Measurements from ENCODE around the gene NFYA. TPM values are rescaled to one million over a fixed set of nuclear protein-coding genes. Genes with fewer than 3 reads are reported as not detected.

Gene NFYA
- total RNA-seq, 4 donors from 2014 or later: 16.3 to 25.9 (median 21.1) TPM

DNA sequence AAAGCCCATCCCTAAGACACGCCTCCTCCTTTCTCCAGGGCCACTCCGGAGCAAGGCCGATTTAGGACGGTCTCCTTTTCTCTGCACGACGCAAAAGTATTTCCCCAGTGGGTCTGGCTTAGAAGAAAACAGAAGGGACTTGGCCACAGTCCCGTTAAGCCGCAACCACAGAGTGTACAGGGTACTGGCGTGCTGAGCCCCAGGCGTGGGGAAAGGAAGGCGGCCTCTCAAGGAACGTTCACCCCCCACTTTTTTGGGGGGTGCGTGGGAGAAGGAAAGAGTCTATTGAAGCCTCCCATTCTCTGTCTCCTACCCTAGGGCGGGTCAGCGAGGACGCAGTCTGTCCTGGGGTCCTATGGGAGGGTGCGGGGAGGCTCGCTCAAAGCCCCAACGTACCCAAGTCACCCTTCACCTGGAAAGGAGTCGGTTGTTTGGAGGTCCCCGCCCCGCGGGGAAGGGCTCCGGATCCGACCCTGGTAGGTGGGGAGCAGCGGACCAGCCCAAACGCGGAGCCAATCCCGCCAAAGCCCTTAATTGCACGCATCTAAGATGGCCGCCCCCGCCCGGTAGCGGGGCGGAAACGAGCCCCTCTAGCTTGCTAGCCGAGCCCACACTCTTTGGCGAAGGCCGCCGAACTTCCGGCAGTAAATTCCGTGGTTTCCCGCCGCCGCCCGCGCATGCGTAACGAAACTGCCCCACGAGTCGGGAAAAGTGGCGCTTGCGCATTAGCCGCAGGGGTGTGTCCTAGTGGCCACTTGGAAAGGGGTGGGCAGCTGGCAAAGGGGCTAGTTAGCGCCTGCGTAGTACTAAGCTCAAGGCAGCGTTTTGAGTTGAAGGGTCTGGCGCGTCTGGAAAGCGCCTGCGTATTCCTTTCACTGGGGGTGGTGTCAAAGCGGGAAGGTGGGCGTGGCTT, 595 bp upstream of the NFYA start, which contains the start of gene OARD1:
Gene OARD1, minus strand, starts transcription at position 434 of the 913 bp plus-strand sequence. CDS start 722 bp downstream, outside the sequence.
- TF ChIP-seq, protein P1, sequence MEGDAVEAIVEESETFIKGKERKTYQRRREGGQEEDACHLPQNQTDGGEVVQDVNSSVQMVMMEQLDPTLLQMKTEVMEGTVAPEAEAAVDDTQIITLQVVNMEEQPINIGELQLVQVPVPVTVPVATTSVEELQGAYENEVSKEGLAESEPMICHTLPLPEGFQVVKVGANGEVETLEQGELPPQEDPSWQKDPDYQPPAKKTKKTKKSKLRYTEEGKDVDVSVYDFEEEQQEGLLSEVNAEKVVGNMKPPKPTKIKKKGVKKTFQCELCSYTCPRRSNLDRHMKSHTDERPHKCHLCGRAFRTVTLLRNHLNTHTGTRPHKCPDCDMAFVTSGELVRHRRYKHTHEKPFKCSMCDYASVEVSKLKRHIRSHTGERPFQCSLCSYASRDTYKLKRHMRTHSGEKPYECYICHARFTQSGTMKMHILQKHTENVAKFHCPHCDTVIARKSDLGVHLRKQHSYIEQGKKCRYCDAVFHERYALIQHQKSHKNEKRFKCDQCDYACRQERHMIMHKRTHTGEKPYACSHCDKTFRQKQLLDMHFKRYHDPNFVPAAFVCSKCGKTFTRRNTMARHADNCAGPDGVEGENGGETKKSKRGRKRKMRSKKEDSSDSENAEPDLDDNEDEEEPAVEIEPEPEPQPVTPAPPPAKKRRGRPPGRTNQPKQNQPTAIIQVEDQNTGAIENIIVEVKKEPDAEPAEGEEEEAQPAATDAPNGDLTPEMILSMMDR (IDR thresholded peaks at IDR 0.05): no peak
- peak; percentile 88 for ATAC-seq (ENCODE audit: low FRiP score)
- peak; percentile 98 for DNase-seq (ENCODE audit: low spot score)

DNA sequence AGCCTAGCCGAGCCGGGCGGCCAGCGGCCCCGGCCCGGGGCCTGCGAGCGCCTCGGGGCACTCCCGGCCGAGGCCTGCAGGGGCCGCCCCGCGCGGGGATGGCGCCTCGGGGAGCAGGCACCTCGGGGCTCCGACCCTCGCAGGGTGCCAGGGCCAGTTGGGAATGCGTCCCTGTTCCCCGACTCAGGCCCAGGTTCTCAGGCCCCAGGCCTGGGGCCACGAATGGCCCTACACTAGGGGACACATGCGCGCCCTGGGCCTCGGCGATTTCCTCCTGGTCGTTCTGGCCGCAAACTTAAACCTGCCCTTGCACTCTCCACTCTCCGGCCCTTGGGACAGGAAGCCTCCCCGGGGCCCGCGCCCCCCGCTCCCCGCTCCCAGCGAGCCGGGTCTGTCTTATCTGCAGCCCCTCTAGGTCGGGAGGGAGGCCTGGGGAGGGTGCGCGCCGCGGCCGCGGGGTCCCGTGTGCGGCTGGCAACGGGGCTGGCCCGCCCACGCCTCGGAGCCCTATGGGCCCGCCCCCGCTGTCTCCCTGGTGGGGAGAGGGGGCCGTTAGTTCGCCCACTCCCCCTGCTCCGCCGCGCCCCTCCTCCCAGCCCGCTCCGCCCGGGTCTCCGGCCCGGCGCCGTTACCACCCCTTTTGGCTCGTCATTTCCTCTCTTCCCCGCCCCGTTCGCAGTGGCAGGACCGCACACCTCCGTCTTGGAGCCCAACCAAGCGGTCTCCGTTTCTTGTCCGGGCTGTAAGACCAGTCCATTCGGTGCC, 611 bp downstream of the NFYA start:
- DNase-seq (ENCODE audit: low spot score) (peak; percentile 57), ATAC-seq (ENCODE audit: low FRiP score) (peak; percentile 34)
- TF ChIP-seq, protein P1 (IDR thresholded peaks at IDR 0.05): peak in 1 of 3 donors; percentile 41

- DNase-seq (ENCODE audit: low spot score) (no peak), ATAC-seq (ENCODE audit: low FRiP score) (no peak)
- TF ChIP-seq, protein P1 (IDR thresholded peaks at IDR 0.05): no peak
Observed at GRCh38 chr6:41073968-41074691, 1.4 kb downstream of the NFYA start.

DNA sequence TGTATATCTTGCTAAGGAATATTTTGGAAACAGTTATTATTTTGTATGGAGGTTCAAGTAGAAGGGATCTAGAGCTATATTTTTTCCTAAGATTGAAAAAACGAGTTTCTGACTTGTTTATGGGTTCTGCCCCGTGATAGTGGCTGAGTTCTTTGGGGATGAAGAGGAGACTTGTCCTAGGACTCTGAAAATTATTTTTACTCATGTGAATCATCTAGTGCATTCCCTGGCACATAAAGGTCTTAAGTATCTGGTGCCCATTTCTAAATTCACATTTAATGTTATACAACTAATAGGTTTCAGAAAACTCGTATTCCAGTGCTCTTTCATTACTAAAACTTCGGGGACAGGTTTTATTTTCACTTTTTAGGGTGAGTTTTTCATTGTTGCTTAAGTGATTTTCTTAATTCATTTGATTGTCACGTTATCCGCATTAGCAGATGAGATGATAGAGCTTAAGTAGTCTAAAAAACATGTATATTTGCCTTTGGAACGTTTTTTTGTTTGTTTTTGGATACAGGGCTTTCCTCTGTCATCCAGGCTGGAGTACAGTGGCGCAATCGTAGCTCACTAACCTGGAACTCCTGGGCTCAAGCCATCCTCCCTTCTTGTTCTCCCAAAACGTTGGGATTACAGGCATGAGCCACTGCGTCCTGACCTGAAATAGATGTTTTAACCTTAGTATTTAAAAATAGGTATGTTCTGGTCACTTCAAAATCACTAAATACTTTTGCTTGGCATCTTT, 2.1 kb downstream of the NFYA start:
- TF ChIP-seq, protein P1 (IDR thresholded peaks at IDR 0.05): no peak
- ATAC-seq (ENCODE audit: low FRiP score): no peak
- no peak for DNase-seq (ENCODE audit: low spot score)

GRCh38 chr6:41075651-41076626, 3.2 kb downstream of the NFYA start:
- ATAC-seq (ENCODE audit: low FRiP score) (no peak), DNase-seq (ENCODE audit: low spot score) (no peak)

More at GRCh38 chr6:41075651-41076626, 3.2 kb downstream of the NFYA start:
- TF ChIP-seq, protein P1 (IDR thresholded peaks at IDR 0.05): no peak
